Spleen (tissue), 11 donors: Measurements from ENCODE around the gene TPPP3. TPM values are rescaled to one million over a fixed set of nuclear protein-coding genes. Genes with fewer than 3 reads are reported as not detected.

Experiments
- DNase-seq: peaks from one replicate; pipeline ENCODE4 v3.0.0-alpha.2; 2020
- H3K27ac ChIP-seq, 8 donors: fragments of 200-600 bp; sonication (generic) in 7 of 8; 1 replicate in 4 of 8; 2 replicates in 4 of 8; pipeline versions ENCODE4 v1.5.0 to v1.8.0; 2016 to 2021; ENCODE audit warnings: inconsistent platforms in 4 of 8, mild to moderate bottlenecking in 4 of 8, moderate library complexity in 1 of 8
- H3K27me3 ChIP-seq, 7 donors: fragments of 200-600 bp; sonication (generic) in 6 of 7; replicated peaks in 1 of 7; 1 replicate in 4 of 7; 2 replicates in 3 of 7; pipeline versions ENCODE4 v1.5.0 to v1.8.0; 2016 to 2021; ENCODE audit warnings: inconsistent platforms in 3 of 7, mild to moderate bottlenecking in 1 of 7
- H3K36me3 ChIP-seq, 6 donors: fragments of 200-600 bp; sonication (generic) in 5 of 6; 1 replicate in 4 of 6; 2 replicates in 2 of 6; pipeline versions ENCODE4 v1.5.0 to v1.8.0; 2016 to 2021; ENCODE audit warnings: inconsistent platforms in 2 of 6
- H3K4me1 ChIP-seq, 6 donors: fragments of 200-600 bp; sonication (generic) in 5 of 6; 1 replicate in 3 of 6; 2 replicates in 3 of 6; pipeline versions ENCODE4 v1.5.0 to v1.8.0; 2016 to 2021; ENCODE audit warnings: inconsistent platforms in 3 of 6
- H3K4me3 ChIP-seq, 8 donors: fragments of 200-600 bp; sonication (generic) in 7 of 8; 1 replicate in 4 of 8; 2 replicates in 4 of 8; pipeline versions ENCODE4 v1.5.0 to v1.8.0; 2016 to 2021; ENCODE audit warnings: inconsistent platforms in 4 of 8, mild to moderate bottlenecking in 4 of 8, moderate library complexity in 2 of 8
- H3K9me3 ChIP-seq, 8 donors: fragments of 200-600 bp; sonication (generic) in 7 of 8; 1 replicate in 4 of 8; 2 replicates in 4 of 8; pipeline versions ENCODE4 v1.5.0 to v1.8.0; 2016 to 2021; ENCODE audit warnings: inconsistent platforms in 4 of 8
- POLR2A ChIP-seq, 3 donors: fragments of 450-650 bp; IDR thresholded peaks; one replicate each; pipeline ENCODE4 v1.5.1; 2017; ENCODE audit warnings: antibody characterized with exemption in 3 of 3, mild to moderate bottlenecking in 1 of 3
- POLR2AphosphoS5 ChIP-seq, 3 donors: sonication (generic); formaldehyde crosslinking; IDR thresholded peaks; one replicate each; pipeline ENCODE4 v1.5.1; 2017; ENCODE audit warnings: antibody characterized with exemption in 3 of 3
- WGBS, 5 donors: extraction: QIAGEN DNeasy Blood & Tissue Kit in 3 of 5; methylation state at CpG; one replicate each; pipeline versions ENCODE4 v1.1.5 to v1.1.7; 2013 to 2018; 5-methylcytosine and 5-hydroxymethylcytosine counted together
- intact Hi-C: fragments of 100-400 bp; cut with DNase I; formaldehyde crosslinking; loops from one replicate; pipeline ENCODE4 v1.15.0; 2023; ENCODE audit warnings: low total_unique reads
- polyA plus RNA-seq, 3 donors: library from polyadenylated mRNA; stranded (reverse); fragments of 200-250 nt; gene quantifications; one replicate each; pipeline ENCODE4 v1.2.1, GENCODE V29; 2013
- small RNA-seq, 4 donors: library from RNA; depleted of rRNA; stranded (forward); fragments of <200 nt; gene quantifications; one replicate each; pipeline ENCODE3, GENCODE V24; 2016
- total RNA-seq, 7 donors: library from RNA; depleted of rRNA in 3 of 7; stranded (reverse); fragments of >200 nt in 3 of 7; fragmentation: NEBNext Ultra II Directional in 4 of 7; extraction: Animal tissue kit (Norgen Biotek cat#: 25700) in 4 of 7; gene quantifications; one replicate each; pipeline versions ENCODE4 v1.1.0 to v1.2.1, GENCODE V29; 2016 to 2021
- TF ChIP-seq, protein P1 (sequence below), 11 experiments: fragments of 200-600 bp in 7 of 11; fragments of 450-650 bp in 4 of 11; sonication (generic) in 4 of 11; IDR thresholded peaks in 8 of 11; conservative IDR thresholded peaks in 3 of 11; 1 replicate in 7 of 11; 2 replicates in 4 of 11; pipeline versions ENCODE4 v1.4.0 to v1.8.0; 2016 to 2021; ENCODE audit warnings: antibody characterized with exemption in 11 of 11, inconsistent platforms in 4 of 11, mild to moderate bottlenecking in 1 of 11
- donor health status: healthy with polysubstance abuse.
- donor health status: DM: no; HTN: no; CAD: no; lungs with moderate emphysema.
- donor health status: DM: no; HTN: no; CAD: no.
- donor health status: Bipolar disorder and iron deficiency.
- donor health status: healthy.
- donor health status: DM: no; HTN: no; CAD: no.
- donor health status: DM: yes; HTN: yes; CAD: no.

TPPP3 gene
- total and polyA plus RNA-seq, 10 donors, result 2.5 to 13.9 (median 8.6) TPM

DNA sequence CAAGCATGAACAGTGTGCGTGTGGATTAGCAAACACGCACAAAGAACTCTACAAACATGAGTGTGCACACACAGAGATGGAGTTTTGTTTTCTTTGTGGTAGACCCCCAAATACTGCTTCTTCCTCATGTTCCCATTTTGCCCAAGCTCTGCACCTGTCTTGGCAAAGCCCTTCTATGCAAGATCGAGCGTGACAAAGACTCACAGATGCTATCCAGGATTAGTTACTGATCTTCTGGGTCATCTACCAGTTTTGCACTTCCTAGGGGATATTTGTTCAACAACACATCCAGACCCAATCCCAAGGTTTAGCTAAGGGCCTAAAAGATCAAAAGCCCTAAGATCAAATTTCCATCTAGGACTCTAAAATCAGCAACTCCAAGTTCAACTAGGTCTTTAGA lies 50.7 kb downstream of the TPPP3 start:
- no peak for DNase-seq
- TF ChIP-seq POLR2AphosphoS5 (IDR thresholded peaks at IDR 0.05), result no peak
- TF ChIP-seq, protein P1, sequence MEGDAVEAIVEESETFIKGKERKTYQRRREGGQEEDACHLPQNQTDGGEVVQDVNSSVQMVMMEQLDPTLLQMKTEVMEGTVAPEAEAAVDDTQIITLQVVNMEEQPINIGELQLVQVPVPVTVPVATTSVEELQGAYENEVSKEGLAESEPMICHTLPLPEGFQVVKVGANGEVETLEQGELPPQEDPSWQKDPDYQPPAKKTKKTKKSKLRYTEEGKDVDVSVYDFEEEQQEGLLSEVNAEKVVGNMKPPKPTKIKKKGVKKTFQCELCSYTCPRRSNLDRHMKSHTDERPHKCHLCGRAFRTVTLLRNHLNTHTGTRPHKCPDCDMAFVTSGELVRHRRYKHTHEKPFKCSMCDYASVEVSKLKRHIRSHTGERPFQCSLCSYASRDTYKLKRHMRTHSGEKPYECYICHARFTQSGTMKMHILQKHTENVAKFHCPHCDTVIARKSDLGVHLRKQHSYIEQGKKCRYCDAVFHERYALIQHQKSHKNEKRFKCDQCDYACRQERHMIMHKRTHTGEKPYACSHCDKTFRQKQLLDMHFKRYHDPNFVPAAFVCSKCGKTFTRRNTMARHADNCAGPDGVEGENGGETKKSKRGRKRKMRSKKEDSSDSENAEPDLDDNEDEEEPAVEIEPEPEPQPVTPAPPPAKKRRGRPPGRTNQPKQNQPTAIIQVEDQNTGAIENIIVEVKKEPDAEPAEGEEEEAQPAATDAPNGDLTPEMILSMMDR (IDR thresholded peaks at IDR 0.05 in 8 of 11, conservative IDR thresholded peaks at IDR 0.05 in 3 of 11), result no peak
- no peak for TF ChIP-seq POLR2A (IDR thresholded peaks at IDR 0.05)
- Histone ChIP-seq H3K4me3 (no peak overlapping the region), H3K36me3 (no peaks in the 10 kb centered on the region), H3K27me3 (no peaks in the 10 kb centered on the region), H3K4me1 (no peaks in the 10 kb centered on the region), H3K9me3 (no peaks in the 10 kb centered on the region), H3K27ac (no peak overlapping the region)
- intact Hi-C loops, result no loop called here
- 91 to 98% (median 97%) methylated on average over 4 of the region's 4 CpGs for WGBS, 5 donors

DNA sequence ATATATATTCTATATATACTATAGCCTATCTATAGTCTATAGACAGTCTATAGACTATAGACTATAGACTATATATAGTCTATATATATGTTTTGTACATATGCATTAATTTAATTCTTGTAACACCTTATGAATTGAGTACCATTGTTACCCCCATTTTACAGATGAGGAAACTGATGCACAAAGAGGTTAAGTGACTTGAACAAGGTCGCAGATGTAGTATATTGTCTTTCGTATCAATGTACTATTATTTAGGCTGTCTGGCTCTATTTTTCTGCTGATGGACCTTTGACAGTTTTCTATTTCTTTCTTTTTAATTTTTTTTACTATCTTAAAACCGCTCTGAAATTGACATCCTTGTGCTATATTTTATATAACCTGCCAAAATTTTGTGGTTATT lies 52.0 kb downstream of the TPPP3 start:
- no peaks in the 10 kb centered on the region for H3K9me3 ChIP-seq
- H3K4me1 ChIP-seq, result no peaks in the 10 kb centered on the region
- WGBS, 5 donors, result 85 to 93% (median 90%) methylated on average over 3 of the region's 3 CpGs
- TF ChIP-seq, protein P1 (IDR thresholded peaks at IDR 0.05 in 8 of 11, conservative IDR thresholded peaks at IDR 0.05 in 3 of 11), result no peak
- TF ChIP-seq POLR2AphosphoS5 (IDR thresholded peaks at IDR 0.05), result no peak
- TF ChIP-seq POLR2A (IDR thresholded peaks at IDR 0.05), result no peak
- DNase-seq, result no peak
- H3K27me3 ChIP-seq, result no peaks in the 10 kb centered on the region
- H3K27ac ChIP-seq, result no peak overlapping the region
- intact Hi-C loops, result no loop called here
- H3K36me3 ChIP-seq, result no peaks in the 10 kb centered on the region
- H3K4me3 ChIP-seq, result no peak overlapping the region

Small RNAs within 50 kb of the gene (small RNA-seq; reads per million reads assigned to genes)
- gene RNU1-123P, result 0 reads per million in 4 donors

Other genes starting within 250 kb of the TPPP3 start
- 10 to 100 TPM in 4 of 7 donors, 1 to 10 TPM in 3; 6.1 to 15.3 (median 10.1) TPM for gene B3GNT9, start 242.5 kb downstream of the TPPP3 start, total RNA-seq
- gene B3GNT9, start 242.5 kb downstream of the TPPP3 start, polyA plus RNA-seq, result 1 to 10 TPM; 2.0 to 6.6 (median 3.0) TPM
- gene TRADD, start 233.6 kb downstream of the TPPP3 start, total RNA-seq, result 10 to 100 TPM; 29.2 to 39.3 (median 31.1) TPM
- 10 to 100 TPM; 27.5 to 42.2 (median 35.3) TPM for gene TRADD, start 233.6 kb downstream of the TPPP3 start, polyA plus RNA-seq
- gene FBXL8, start 233.5 kb downstream of the TPPP3 start, total RNA-seq, result 10 to 100 TPM in 6 of 7 donors, 1 to 10 TPM in 1; 8.4 to 29.9 (median 13.2) TPM
- gene FBXL8, start 233.5 kb downstream of the TPPP3 start, polyA plus RNA-seq, result 10 to 100 TPM in 1 of 3 donors, 1 to 10 TPM in 2; 6.0 to 11.2 (median 6.0) TPM
- gene HSF4, start 228.8 kb downstream of the TPPP3 start, total RNA-seq, result 10 to 100 TPM; 11.5 to 43.7 (median 23.3) TPM
- 10 to 100 TPM; 16.1 to 24.0 (median 16.7) TPM for gene HSF4, start 228.8 kb downstream of the TPPP3 start, polyA plus RNA-seq
- gene NOL3, start 223.0 kb downstream of the TPPP3 start, total RNA-seq, result 10 to 100 TPM in 6 of 7 donors, 1 to 10 TPM in 1; 8.2 to 14.2 (median 13.6) TPM
- 10 to 100 TPM in 2 of 3 donors, 1 to 10 TPM in 1; 8.7 to 12.0 (median 10.8) TPM for gene NOL3, start 223.0 kb downstream of the TPPP3 start, polyA plus RNA-seq
- gene MATCAP1, start 209.5 kb downstream of the TPPP3 start, total RNA-seq, result 10 to 100 TPM; 11.9 to 59.4 (median 21.0) TPM
- 10 to 100 TPM in 2 of 3 donors, 1 to 10 TPM in 1; 8.9 to 37.1 (median 16.3) TPM for gene MATCAP1, start 209.5 kb downstream of the TPPP3 start, polyA plus RNA-seq
- 10 to 100 TPM; 29.2 to 81.7 (median 48.3) TPM for gene EXOC3L1, start 203.4 kb downstream of the TPPP3 start, total RNA-seq
- gene EXOC3L1, start 203.4 kb downstream of the TPPP3 start, polyA plus RNA-seq, result 100 to 1,000 TPM in 1 of 3 donors, 10 to 100 TPM in 2; 28.5 to 113 (median 54.2) TPM
- gene E2F4, start 201.3 kb downstream of the TPPP3 start, total RNA-seq, result 100 to 1,000 TPM in 3 of 7 donors, 10 to 100 TPM in 4; 68.0 to 134 (median 80.1) TPM
- 10 to 100 TPM; 40.8 to 68.3 (median 47.8) TPM for gene E2F4, start 201.3 kb downstream of the TPPP3 start, polyA plus RNA-seq
- gene ELMO3, start 194.4 kb downstream of the TPPP3 start, total RNA-seq, result 1 to 10 TPM; 2.8 to 4.7 (median 4.0) TPM
- gene ELMO3, start 194.4 kb downstream of the TPPP3 start, polyA plus RNA-seq, result 1 to 10 TPM; 4.2 to 8.7 (median 7.0) TPM
- 10 to 100 TPM; 28.1 to 39.0 (median 29.3) TPM for gene TMEM208, start 166.4 kb downstream of the TPPP3 start, total RNA-seq
- 10 to 100 TPM; 54.5 to 68.7 (median 65.9) TPM for gene TMEM208, start 166.4 kb downstream of the TPPP3 start, polyA plus RNA-seq
- 100 to 1,000 TPM in 6 of 7 donors, 10 to 100 TPM in 1; 97.3 to 304 (median 145) TPM for gene FHOD1, start 146.0 kb downstream of the TPPP3 start, total RNA-seq
- gene FHOD1, start 146.0 kb downstream of the TPPP3 start, polyA plus RNA-seq, result 100 to 1,000 TPM in 2 of 3 donors, 10 to 100 TPM in 1; 45.6 to 193 (median 149) TPM
- 10 to 100 TPM in 5 of 7 donors, 1 to 10 TPM in 2; 8.1 to 26.8 (median 13.5) TPM for gene SLC9A5, start 144.5 kb downstream of the TPPP3 start, total RNA-seq
- gene SLC9A5, start 144.5 kb downstream of the TPPP3 start, polyA plus RNA-seq, result 10 to 100 TPM in 2 of 3 donors, 1 to 10 TPM in 1; 6.0 to 34.1 (median 33.6) TPM
- 10 to 100 TPM in 6 of 7 donors, 1 to 10 TPM in 1; 9.6 to 27.9 (median 15.2) TPM for gene PLEKHG4, start 114.0 kb downstream of the TPPP3 start, total RNA-seq
- 10 to 100 TPM in 2 of 3 donors, 1 to 10 TPM in 1; 5.1 to 12.7 (median 11.3) TPM for gene PLEKHG4, start 114.0 kb downstream of the TPPP3 start, polyA plus RNA-seq
- gene KCTD19, start 66.8 kb downstream of the TPPP3 start, total RNA-seq, result under 1 TPM in 5 of 7 donors, not detected in 2; 0.17 to 0.73 (median 0.47) TPM
- gene KCTD19, start 66.8 kb downstream of the TPPP3 start, polyA plus RNA-seq, result under 1 TPM; 0.16 to 0.36 (median 0.22) TPM
- under 1 TPM in 4 of 7 donors, not detected in 3; 0.46 to 0.98 (median 0.75) TPM for gene LRRC36, start 66.7 kb downstream of the TPPP3 start, total RNA-seq
- 1 to 10 TPM in 1 of 3 donors, under 1 TPM in 2; 0.48 to 2.3 (median 0.56) TPM for gene LRRC36, start 66.7 kb downstream of the TPPP3 start, polyA plus RNA-seq
- gene ZDHHC1, start 23.0 kb upstream of the TPPP3 start, total RNA-seq, result 10 to 100 TPM in 6 of 7 donors, 1 to 10 TPM in 1; 9.5 to 31.2 (median 20.6) TPM
- 1 to 10 TPM; 2.1 to 6.0 (median 2.3) TPM for gene ZDHHC1, start 23.0 kb upstream of the TPPP3 start, polyA plus RNA-seq
- 10 to 100 TPM in 1 of 7 donors, 1 to 10 TPM in 5, under 1 TPM in 1; 0.85 to 18.3 (median 4.7) TPM for gene HSD11B2, start 37.6 kb upstream of the TPPP3 start, total RNA-seq
- gene HSD11B2, start 37.6 kb upstream of the TPPP3 start, polyA plus RNA-seq, result 1 to 10 TPM; 1.7 to 4.1 (median 2.8) TPM
- gene ATP6V0D1, start 87.7 kb upstream of the TPPP3 start, total RNA-seq, result 100 to 1,000 TPM in 5 of 7 donors, 10 to 100 TPM in 2; 97.5 to 133 (median 114) TPM
- gene ATP6V0D1, start 87.7 kb upstream of the TPPP3 start, polyA plus RNA-seq, result 10 to 100 TPM; 37.3 to 68.6 (median 40.1) TPM
- under 1 TPM in 1 of 7 donors, not detected in 6; 0.91 TPM for gene AGRP, start 90.0 kb upstream of the TPPP3 start, total RNA-seq
- under 1 TPM; 0.15 to 0.30 (median 0.22) TPM for gene AGRP, start 90.0 kb upstream of the TPPP3 start, polyA plus RNA-seq
- gene RIPOR1, start 135.3 kb upstream of the TPPP3 start, total RNA-seq, result 100 to 1,000 TPM; 114 to 242 (median 188) TPM
- 10 to 100 TPM; 29.9 to 84.7 (median 69.9) TPM for gene RIPOR1, start 135.3 kb upstream of the TPPP3 start, polyA plus RNA-seq
- gene CTCF, start 169.0 kb upstream of the TPPP3 start, total RNA-seq, result 10 to 100 TPM; 47.6 to 67.7 (median 50.8) TPM
- 10 to 100 TPM; 24.4 to 36.7 (median 25.6) TPM for gene CTCF, start 169.0 kb upstream of the TPPP3 start, polyA plus RNA-seq